ENCODE results near the gene ING5.

- TF ChIP-seq, protein P1, sequence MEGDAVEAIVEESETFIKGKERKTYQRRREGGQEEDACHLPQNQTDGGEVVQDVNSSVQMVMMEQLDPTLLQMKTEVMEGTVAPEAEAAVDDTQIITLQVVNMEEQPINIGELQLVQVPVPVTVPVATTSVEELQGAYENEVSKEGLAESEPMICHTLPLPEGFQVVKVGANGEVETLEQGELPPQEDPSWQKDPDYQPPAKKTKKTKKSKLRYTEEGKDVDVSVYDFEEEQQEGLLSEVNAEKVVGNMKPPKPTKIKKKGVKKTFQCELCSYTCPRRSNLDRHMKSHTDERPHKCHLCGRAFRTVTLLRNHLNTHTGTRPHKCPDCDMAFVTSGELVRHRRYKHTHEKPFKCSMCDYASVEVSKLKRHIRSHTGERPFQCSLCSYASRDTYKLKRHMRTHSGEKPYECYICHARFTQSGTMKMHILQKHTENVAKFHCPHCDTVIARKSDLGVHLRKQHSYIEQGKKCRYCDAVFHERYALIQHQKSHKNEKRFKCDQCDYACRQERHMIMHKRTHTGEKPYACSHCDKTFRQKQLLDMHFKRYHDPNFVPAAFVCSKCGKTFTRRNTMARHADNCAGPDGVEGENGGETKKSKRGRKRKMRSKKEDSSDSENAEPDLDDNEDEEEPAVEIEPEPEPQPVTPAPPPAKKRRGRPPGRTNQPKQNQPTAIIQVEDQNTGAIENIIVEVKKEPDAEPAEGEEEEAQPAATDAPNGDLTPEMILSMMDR (IDR thresholded peaks at IDR 0.05; ENCODE audit: low read depth, low read length), result no peak
- no peak for TF ChIP-seq EZH2phosphoT487 (IDR thresholded peaks at IDR 0.05; ENCODE audit: low read depth)
These were observed 15.6 kb upstream of the ING5 start for GRCh38 chr2:241686324-241686649.

All from OCI-LY3 (cell line).